Activated T-cell treated with anti-CD3 and anti-CD28 coated beads, Interleukin-2, amount 50 U/mL, for 72 hours (primary cell): Measurements from ENCODE around the gene ACHE. TPM values are rescaled to one million over a fixed set of nuclear protein-coding genes. Genes with fewer than 3 reads are reported as not detected.

Experiments
- ATAC-seq, 2 donors: fragments of 150-1000 bp; cut with Tn5 transposase; replicated peaks in 1 of 2; 2 replicates each; pipeline ENCODE4 v1.10.0; 2021; ENCODE audit warnings: moderate library complexity in 2 of 2, mild to moderate bottlenecking in 1 of 2
- DNase-seq, 2 donors: peaks; one replicate each; pipeline ENCODE4 v3.0.0; 2021 to 2022; ENCODE audit warnings: mixed read lengths in 1 of 2
- H3K27ac Mint-ChIP-seq: one replicate; pipeline ENCODE4 v1.8.0; 2022; ENCODE audit warnings: mild to moderate bottlenecking, moderate library complexity, mixed read lengths
- H3K27me3 Mint-ChIP-seq: one replicate; pipeline ENCODE4 v1.8.0; 2022; ENCODE audit warnings: low read depth, mixed read lengths
- H3K36me3 Mint-ChIP-seq, 2 donors: one replicate each; pipeline ENCODE4 v1.8.0; 2022; ENCODE audit warnings: mixed read lengths in 2 of 2, mild to moderate bottlenecking in 1 of 2; ENCODE audit not compliant: insufficient read depth in 2 of 2
- H3K4me1 Mint-ChIP-seq: one replicate; pipeline ENCODE4 v1.8.0; 2022; ENCODE audit warnings: low read depth, mixed read lengths
- H3K4me3 Mint-ChIP-seq, 2 donors: one replicate each; pipeline ENCODE4 v1.8.0; 2022; ENCODE audit warnings: mild to moderate bottlenecking in 2 of 2, mixed read lengths in 2 of 2, moderate library complexity in 2 of 2
- H3K9me3 Mint-ChIP-seq, 2 donors: one replicate each; pipeline ENCODE4 v1.8.0; 2022; ENCODE audit warnings: mixed read lengths in 2 of 2
- total RNA-seq, 2 donors: library from RNA; stranded (reverse); gene quantifications; one replicate each; pipeline ENCODE4 v1.2.3, GENCODE V29; 2022

Gene ACHE
- total RNA-seq, 2 donors from 2014 or later: 0.16 to 0.41 TPM

- no peak overlapping the region for H3K27ac Mint-ChIP-seq
- DNase-seq (no peak), ATAC-seq (no peak)
- no peaks in the 10 kb centered on the region for H3K36me3 Mint-ChIP-seq
- peaks cover 24% of the 10 kb centered on the region for H3K4me1 Mint-ChIP-seq
- peak overlapping the region; percentile 8 to 63 for H3K4me3 Mint-ChIP-seq
- H3K27me3 Mint-ChIP-seq: peaks cover 52% of the 10 kb centered on the region
- no peaks in the 10 kb centered on the region for H3K9me3 Mint-ChIP-seq
These were observed 1.6 kb downstream of the ACHE start for GRCh38 chr7:100893910-100894721.

GRCh38 chr7:100893318-100893895 is 2.3 kb downstream of the ACHE start:
- Mint-ChIP-seq H3K9me3 (no peaks in the 10 kb centered on the region), H3K4me1 (peaks cover 28% of the 10 kb centered on the region), H3K27ac (no peak overlapping the region), H3K36me3 (peaks cover 0 to 1% of the 10 kb centered on the region in 2 donors), H3K4me3 (no peak overlapping the region), H3K27me3 (peaks cover 51% of the 10 kb centered on the region)
- no peak for ATAC-seq
- no peak for DNase-seq

DNA sequence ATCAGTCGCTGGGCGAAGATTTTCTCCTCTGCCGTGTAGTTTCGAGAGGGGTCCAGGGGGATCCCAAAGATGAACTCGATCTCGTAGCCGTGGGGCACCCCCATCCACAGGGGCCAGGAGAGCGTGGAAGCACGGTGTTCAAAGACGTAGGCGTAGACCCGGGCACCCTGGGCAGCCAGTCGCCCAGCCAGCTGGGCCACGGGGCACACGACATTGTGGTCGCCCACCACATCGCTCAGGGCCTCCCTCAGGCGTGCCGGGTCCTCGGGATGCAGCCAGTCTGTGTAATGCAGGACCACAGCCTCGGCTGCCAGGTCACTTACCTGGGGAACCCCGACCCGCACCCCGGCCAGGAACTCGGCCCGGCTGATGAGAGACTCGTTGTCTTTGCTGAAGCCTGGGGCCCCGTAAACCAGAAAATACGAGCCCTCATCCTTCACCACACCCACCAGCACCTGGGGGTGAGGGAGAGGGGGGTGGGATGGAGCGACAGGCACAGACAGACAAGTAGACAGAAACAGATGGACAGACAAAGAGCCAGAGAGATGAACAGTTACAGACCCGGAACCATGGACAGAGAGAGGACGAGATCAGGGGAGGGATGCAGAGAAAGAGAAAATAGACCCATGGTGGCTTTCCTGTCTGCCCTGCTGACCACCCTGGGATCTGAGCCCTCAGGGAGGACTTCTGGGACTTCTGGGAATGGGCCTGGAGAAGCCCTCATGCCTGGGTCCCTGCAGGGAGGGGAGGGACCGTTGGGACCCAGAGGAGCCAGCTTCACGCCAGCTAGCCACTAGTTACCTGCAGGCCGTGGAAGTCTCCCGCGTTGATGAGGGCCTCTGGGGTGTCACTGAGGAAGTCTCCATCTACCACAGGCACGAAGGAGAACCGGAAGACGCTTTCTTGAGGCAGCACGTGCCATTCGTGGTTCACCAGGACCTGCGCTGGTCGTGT is 3.0 kb downstream of the ACHE start:
- peaks cover 44% of the 10 kb centered on the region for H3K27me3 Mint-ChIP-seq
- H3K27ac Mint-ChIP-seq: no peak overlapping the region
- no peaks in the 10 kb centered on the region for H3K9me3 Mint-ChIP-seq
- DNase-seq (no peak), ATAC-seq (no peak)
- no peak overlapping the region for H3K4me3 Mint-ChIP-seq
- H3K36me3 Mint-ChIP-seq: peaks cover 0 to 3% of the 10 kb centered on the region in 2 donors
- peaks cover 35% of the 10 kb centered on the region for H3K4me1 Mint-ChIP-seq

DNA sequence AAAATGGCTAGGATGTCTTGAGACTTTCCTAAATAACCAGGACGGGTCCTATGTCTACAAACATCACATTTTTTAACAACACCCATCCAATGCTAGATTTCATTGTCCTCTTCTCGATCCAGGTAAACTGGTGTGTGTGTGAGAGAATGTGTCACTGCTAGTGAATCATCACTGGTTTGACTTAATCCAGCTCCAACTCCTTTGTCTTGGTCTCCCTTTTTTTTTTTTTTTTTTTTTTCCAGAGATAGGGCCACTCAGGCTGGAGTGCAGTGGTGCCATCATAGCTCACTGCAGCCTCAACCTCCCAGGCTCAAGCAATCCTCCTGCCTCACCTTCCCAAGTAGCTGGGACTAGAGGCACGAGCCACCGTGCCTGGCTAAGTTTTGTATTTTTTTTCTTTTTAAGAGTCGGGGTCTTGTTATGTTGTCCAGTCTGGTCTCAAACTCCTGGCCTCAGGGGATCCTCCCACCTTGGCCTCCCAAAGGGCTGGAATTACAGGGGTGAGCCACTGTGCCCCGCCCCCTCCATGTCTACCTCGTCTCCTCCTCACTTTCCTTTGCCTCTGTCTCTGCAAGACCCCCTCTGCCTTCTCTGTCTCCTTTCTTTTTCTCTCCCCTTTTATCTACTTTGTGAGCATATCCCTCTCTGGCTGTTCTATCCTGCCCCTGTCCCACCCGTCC is 4.0 kb downstream of the ACHE start:
- H3K4me1 Mint-ChIP-seq: peaks cover 45% of the 10 kb centered on the region
- no peaks in the 10 kb centered on the region for H3K9me3 Mint-ChIP-seq
- peaks cover 5 to 7% of the 10 kb centered on the region in 2 donors for H3K36me3 Mint-ChIP-seq
- H3K27ac Mint-ChIP-seq: peak overlapping the region; percentile 86
- peaks cover 44% of the 10 kb centered on the region for H3K27me3 Mint-ChIP-seq
- DNase-seq (no peak), ATAC-seq (no peak)
- peak overlapping the region; percentile 71 to 87 for H3K4me3 Mint-ChIP-seq

- Mint-ChIP-seq H3K27me3 (peaks cover 37% of the 10 kb centered on the region), H3K27ac (peak overlapping the region; percentile 86), H3K4me1 (peaks cover 41% of the 10 kb centered on the region), H3K4me3 (peak overlapping the region; percentile 87 to 89), H3K9me3 (no peaks in the 10 kb centered on the region), H3K36me3 (peaks cover 7 to 10% of the 10 kb centered on the region in 2 donors)
- ATAC-seq (no peak), DNase-seq (no peak)
These were observed 4.8 kb downstream of the ACHE start for GRCh38 chr7:100890653-100891567.

DNA sequence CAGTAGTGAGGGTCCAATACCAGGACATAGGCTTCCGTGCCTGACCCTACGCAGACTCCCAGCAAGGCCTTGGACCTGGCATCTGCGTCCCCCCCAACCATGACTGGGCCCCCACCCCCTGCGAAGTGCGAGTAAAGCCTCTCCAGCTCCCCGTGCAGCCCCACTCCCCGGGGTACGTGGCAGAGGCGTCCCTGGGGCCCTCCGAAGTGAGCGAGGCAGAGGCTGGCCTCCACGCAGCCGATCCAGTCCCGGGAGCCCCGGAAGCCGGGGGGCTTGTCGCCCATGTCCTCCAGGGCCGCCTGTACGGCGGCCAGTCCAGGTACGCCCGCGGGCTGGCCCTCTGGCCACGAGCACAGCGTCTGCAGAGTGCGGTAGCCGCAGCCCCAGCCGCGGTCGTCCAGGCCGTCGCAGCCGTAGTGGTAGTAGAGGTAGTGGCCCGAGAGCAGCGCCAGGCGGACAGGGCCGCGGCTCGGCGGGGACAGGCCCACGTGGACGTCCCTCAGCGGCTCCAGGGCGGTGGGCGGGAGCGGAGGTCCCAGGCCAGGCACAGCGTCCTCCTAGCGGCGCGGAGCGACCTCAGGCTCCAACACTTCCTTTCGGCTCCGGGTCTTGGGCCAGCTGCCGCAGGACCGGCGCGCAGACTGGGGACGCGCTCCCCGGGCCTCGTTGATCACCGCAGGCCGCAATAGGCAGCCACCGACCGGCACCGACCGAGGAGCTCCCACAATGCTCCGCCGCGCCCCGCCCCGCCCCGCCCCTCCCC is 6.5 kb downstream of the ACHE start, which contains the start of gene UFSP1:
Gene UFSP1 (minus strand): TSS at position 728 of the 763 bp plus-strand sequence. CDS start 444 bp downstream, at position 284.
- no peaks in the 10 kb centered on the region for H3K9me3 Mint-ChIP-seq
- peak within 1 kb of the TSS; percentile 83 to 89 for H3K4me3 Mint-ChIP-seq
- ATAC-seq (peak; percentile 54 to 58), DNase-seq (no peak)
- H3K27ac Mint-ChIP-seq: peak within 1 kb of the TSS; percentile 62
- peaks cover 10 to 11% of the 10 kb centered on the region in 2 donors for H3K36me3 Mint-ChIP-seq
- H3K4me1 Mint-ChIP-seq: peaks cover 50% of the 10 kb centered on the region
- H3K27me3 Mint-ChIP-seq: peaks cover 32% of the 10 kb centered on the region

- DNase-seq: no peak
- Mint-ChIP-seq H3K4me3 (peak overlapping the region; percentile 79), H3K4me1 (peaks cover 51% of the 10 kb centered on the region), H3K27ac (peak overlapping the region; percentile 62), H3K9me3 (no peaks in the 10 kb centered on the region), H3K36me3 (peaks cover 10 to 19% of the 10 kb centered on the region in 2 donors), H3K27me3 (peaks cover 27% of the 10 kb centered on the region)
- ATAC-seq: no peak
These were observed 7.2 kb downstream of the ACHE start for GRCh38 chr7:100888291-100888987.

- Mint-ChIP-seq H3K4me3 (peak overlapping the region; percentile 79), H3K4me1 (peaks cover 57% of the 10 kb centered on the region), H3K36me3 (peaks cover 13 to 24% of the 10 kb centered on the region in 2 donors), H3K9me3 (no peaks in the 10 kb centered on the region), H3K27me3 (peaks cover 23% of the 10 kb centered on the region), H3K27ac (peak overlapping the region; percentile 70)
- ATAC-seq (no peak), DNase-seq (peak; percentile 50 to 52)
These were observed 8.0 kb downstream of the ACHE start for GRCh38 chr7:100887516-100888290.

DNA sequence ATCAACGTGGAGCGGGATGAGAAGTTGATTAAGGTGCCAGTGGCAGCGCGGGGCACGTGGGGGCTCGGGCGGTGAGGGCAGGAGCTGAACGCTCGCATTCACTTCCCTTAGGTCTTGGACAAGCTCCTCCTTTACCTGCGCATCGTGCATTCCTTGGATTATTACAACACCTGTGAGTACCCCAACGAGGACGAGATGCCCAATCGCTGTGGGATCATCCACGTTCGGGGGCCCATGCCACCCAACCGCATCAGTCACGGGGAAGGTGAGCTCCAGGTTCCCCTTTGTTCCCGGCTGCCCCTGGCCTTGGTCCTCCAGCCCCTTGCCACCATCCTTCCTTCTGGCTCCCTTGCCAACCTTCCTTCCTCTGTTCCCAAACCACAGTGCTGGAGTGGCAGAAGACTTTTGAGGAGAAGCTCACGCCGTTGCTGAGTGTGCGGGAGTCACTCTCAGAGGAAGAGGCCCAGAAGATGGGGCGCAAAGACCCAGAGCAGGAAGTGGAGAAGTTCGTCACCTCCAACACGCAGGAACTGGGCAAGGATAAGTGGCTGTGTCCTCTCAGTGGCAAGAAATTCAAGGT is 8.7 kb downstream of the ACHE start:
- H3K4me1 Mint-ChIP-seq: peaks cover 57% of the 10 kb centered on the region
- ATAC-seq (no peak), DNase-seq (no peak)

More for the DNA sequence above, 8.7 kb downstream of the ACHE start:
- Mint-ChIP-seq H3K36me3 (peaks cover 13 to 24% of the 10 kb centered on the region in 2 donors), H3K9me3 (no peaks in the 10 kb centered on the region), H3K27ac (peak overlapping the region; percentile 70), H3K4me3 (peak overlapping the region; percentile 79), H3K27me3 (peaks cover 17% of the 10 kb centered on the region)
